ENCODE data around the gene NISCH. TPM values are rescaled to one million over a fixed set of nuclear protein-coding genes. Genes with fewer than 3 reads are reported as not detected.

Gene NISCH
- polyA plus RNA-seq, 2 of the 4 experiments (the other 2 are of a cell fraction): 17.3 to 18.2 TPM

DNA sequence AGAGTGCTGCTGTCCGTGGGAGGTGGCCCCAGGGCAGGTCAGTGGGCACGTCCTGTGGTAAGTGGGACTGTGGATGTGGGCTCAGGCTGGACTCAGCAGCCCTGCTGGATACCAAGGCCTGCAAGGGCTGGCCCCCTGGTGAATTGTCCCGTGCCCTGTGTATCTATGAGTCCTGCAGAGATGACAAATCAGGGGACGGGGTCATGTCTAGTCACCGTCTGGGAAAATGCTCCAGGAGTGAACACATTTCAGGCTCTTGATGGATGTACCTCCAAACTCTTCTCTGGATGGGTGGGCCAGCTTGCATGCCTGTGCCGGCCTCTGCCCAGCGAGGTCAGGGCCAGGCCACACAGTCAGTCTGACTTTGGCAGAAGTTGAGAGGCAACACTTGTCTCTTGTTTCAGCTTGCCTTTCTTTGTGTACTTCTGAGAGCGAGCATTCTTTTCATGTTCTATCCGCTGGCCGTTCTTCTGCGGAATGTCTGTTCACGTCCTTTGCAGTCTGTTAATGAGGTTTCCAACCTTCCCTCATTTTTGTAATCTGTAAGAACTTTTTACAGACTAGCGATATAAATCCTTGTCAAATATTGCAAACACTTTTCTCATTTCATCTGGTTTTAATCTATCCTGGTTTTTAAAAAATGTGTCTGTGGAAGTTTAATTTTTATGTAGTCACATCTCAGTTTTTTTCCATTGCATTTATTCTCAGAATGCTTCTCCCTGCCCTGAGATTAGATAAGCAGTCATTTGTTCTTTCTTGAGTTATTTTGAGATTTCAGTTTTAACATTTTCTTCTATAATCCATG lies 28.4 kb downstream of the NISCH start:
- ATAC-seq: no peak
- WGBS (ENCODE audit: missing lambda C conversion rate): 87% methylated on average over 12 of the region's 13 CpGs
- H3K4me2 ChIP-seq: no peak overlapping the region
- H3K4me1 ChIP-seq: no peaks in the 10 kb centered on the region
- ChIA-PET CTCF (interaction anchor here (4.3 kb wide), 1 partner anchor 12 kb away, joined by 23 read pairs; no protein-coding TSS in a partner anchor), POLR2A (no interaction called here)
- H3K27ac ChIP-seq: no peak overlapping the region
- TF ChIP-seq RNF2 (IDR thresholded peaks at IDR 0.05; ENCODE audit: borderline replicate concordance, low read depth) (no peak), HOXA7 (CRISPR knock-in tag; IDR thresholded peaks at IDR 0.05) (no peak), EHF (CRISPR knock-in tag; IDR thresholded peaks at IDR 0.05) (no peak), NR3C1 (IDR thresholded peaks at IDR 0.05) (no peak), RFX5 (IDR thresholded peaks at IDR 0.05) (no peak), CBX2 (IDR thresholded peaks at IDR 0.05; ENCODE audit: borderline replicate concordance, low read depth) (no peak), FOXS1 (CRISPR knock-in tag; IDR thresholded peaks at IDR 0.05) (no peak), KDM5A (IDR thresholded peaks at IDR 0.05) (no peak), FOSB (CRISPR knock-in tag; IDR thresholded peaks at IDR 0.05) (no peak), GATA3 (IDR thresholded peaks at IDR 0.05; ENCODE audit: borderline replicate concordance) (no peak), FOSL2 (IDR thresholded peaks at IDR 0.05) (no peak), FOSL2 (CRISPR knock-in tag; IDR thresholded peaks at IDR 0.05) (no peak), HEYL (CRISPR knock-in tag; IDR thresholded peaks at IDR 0.05) (no peak), EHMT2 (IDR thresholded peaks at IDR 0.05; ENCODE audit: low read depth) (no peak), NPAS2 (CRISPR knock-in tag; IDR thresholded peaks at IDR 0.05; ENCODE audit: borderline replicate concordance) (no peak), SMC3 (IDR thresholded peaks at IDR 0.05) (no peak), BCL3 (IDR thresholded peaks at IDR 0.05) (no peak)
- TF ChIP-seq, protein P1, sequence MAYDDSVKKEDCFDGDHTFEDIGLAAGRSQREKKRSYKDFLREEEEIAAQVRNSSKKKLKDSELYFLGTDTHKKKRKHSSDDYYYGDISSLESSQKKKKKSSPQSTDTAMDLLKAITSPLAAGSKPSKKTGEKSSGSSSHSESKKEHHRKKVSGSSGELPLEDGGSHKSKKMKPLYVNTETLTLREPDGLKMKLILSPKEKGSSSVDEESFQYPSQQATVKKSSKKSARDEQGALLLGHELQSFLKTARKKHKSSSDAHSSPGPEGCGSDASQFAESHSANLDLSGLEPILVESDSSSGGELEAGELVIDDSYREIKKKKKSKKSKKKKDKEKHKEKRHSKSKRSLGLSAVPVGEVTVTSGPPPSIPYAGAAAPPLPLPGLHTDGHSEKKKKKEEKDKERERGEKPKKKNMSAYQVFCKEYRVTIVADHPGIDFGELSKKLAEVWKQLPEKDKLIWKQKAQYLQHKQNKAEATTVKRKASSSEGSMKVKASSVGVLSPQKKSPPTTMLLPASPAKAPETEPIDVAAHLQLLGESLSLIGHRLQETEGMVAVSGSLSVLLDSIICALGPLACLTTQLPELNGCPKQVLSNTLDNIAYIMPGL (CRISPR knock-in tag; IDR thresholded peaks at IDR 0.05; ENCODE audit: borderline replicate concordance): no peak
- TF ChIP-seq, protein P2, sequence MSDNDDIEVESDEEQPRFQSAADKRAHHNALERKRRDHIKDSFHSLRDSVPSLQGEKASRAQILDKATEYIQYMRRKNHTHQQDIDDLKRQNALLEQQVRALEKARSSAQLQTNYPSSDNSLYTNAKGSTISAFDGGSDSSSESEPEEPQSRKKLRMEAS (IDR thresholded peaks at IDR 0.05): no peak
- FAIRE-seq: no peak
- DNase-seq (ENCODE audit: low read depth in 1 of 2, low spot score in 1 of 2): no peak
- H3K4me3 ChIP-seq: no peak overlapping the region
- no peaks in the 10 kb centered on the region for H3K9me3 ChIP-seq

- H3K9me3 ChIP-seq: no peaks in the 10 kb centered on the region
- ChIA-PET CTCF (interaction anchor here (2.7 kb wide), 1 partner anchor 12 kb away, joined by 8 read pairs; no protein-coding TSS in a partner anchor), POLR2A (no interaction called here)
- H3K4me3 ChIP-seq: no peak overlapping the region
- no peak overlapping the region for H3K27ac ChIP-seq
- H3K4me1 ChIP-seq: no peaks in the 10 kb centered on the region
- WGBS (ENCODE audit: missing lambda C conversion rate): 100% methylated on average over 6 of the region's 10 CpGs
- ATAC-seq (no peak), FAIRE-seq (no peak), DNase-seq (ENCODE audit: low read depth in 1 of 2, low spot score in 1 of 2) (no peak)
- H3K4me2 ChIP-seq: no peak overlapping the region
- TF ChIP-seq POLR2A (IDR thresholded peaks at IDR 0.05; ENCODE audit: low read length): no peak
- TF ChIP-seq BCL3 (IDR thresholded peaks at IDR 0.05): no peak
- TF ChIP-seq, protein P3, sequence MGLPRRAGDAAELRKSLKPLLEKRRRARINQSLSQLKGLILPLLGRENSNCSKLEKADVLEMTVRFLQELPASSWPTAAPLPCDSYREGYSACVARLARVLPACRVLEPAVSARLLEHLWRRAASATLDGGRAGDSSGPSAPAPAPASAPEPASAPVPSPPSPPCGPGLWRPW (IDR thresholded peaks at IDR 0.05): no peak
- TF ChIP-seq HOXB13 (CRISPR knock-in tag; IDR thresholded peaks at IDR 0.05; ENCODE audit: low read depth): no peak
- TF ChIP-seq USF2 (IDR thresholded peaks at IDR 0.05): no peak
- TF ChIP-seq KDM5A (IDR thresholded peaks at IDR 0.05): no peak
- TF ChIP-seq MAFK (IDR thresholded peaks at IDR 0.05; ENCODE audit: partially characterized antibody): no peak
- TF ChIP-seq ZNF302 (CRISPR knock-in tag; IDR thresholded peaks at IDR 0.05): no peak
- no peak for TF ChIP-seq RNF2 (IDR thresholded peaks at IDR 0.05; ENCODE audit: borderline replicate concordance, low read depth)
- TF ChIP-seq ATOH8 (CRISPR knock-in tag; IDR thresholded peaks at IDR 0.05; ENCODE audit: low read depth): no peak
- no peak for TF ChIP-seq ELK1 (IDR thresholded peaks at IDR 0.05; ENCODE audit: low read depth, low read length)
- TF ChIP-seq EHF (CRISPR knock-in tag; IDR thresholded peaks at IDR 0.05): no peak
- no peak for TF ChIP-seq CBX8 (IDR thresholded peaks at IDR 0.05)
Observed at GRCh38 chr3:52484680-52485461, 29.5 kb downstream of the NISCH start.
